GM12878 (cell line): ENCODE results near the gene MSH6. TPM values are rescaled to one million over a fixed set of nuclear protein-coding genes. Genes with fewer than 3 reads are reported as not detected.
"Not testable (repeated sequence)": the region's sequence is repeated elsewhere in the genome, so short reads cannot be mapped to it uniquely, and the experiment has no call there.

Experiments used
- ATAC-seq: fragments of 200-7000 bp; cut with Tn5 transposase; 3 replicates; pipeline ENCODE4 v1.9.1; 2020; ENCODE audit warnings: mild to moderate bottlenecking, moderate library complexity
- BruUV-seq: library from RNA; stranded (reverse); fragments of 400-500 nt; replicated peaks from 2 replicates; lab custom pipeline; 2021; lab: Mats Ljungman, UMichigan
- CTCF ChIA-PET: fragments of 300-600 bp; sonication (Branson Sonifier 250); formaldehyde crosslinking; extraction: SDS; loops from one replicate; lab custom pipeline; 2021; ENCODE audit warnings: inconsistent platforms; lab: Yijun Ruan, JAX
- POLR2A ChIA-PET: fragments of 350-600 bp; formaldehyde crosslinking; extraction: SDS; loops from one replicate; lab custom pipeline; 2021; ENCODE audit warnings: inconsistent platforms; lab: Charles Lee
- RAD21 ChIA-PET: fragments of 300-600 bp; sonication (Branson Sonifier 250); formaldehyde crosslinking; loops from one replicate; lab custom pipeline; 2023; ENCODE audit warnings: antibody characterized with exemption; ENCODE audit not compliant: unreplicated experiment; lab: Charles Lee
- SMC1A ChIA-PET: fragments of 300-600 bp; sonication (Branson Sonifier 250); formaldehyde crosslinking; loops from one replicate; lab custom pipeline; 2023; ENCODE audit not compliant: unreplicated experiment, uncharacterized antibody; lab: Charles Lee
- DNase-seq: peaks from one replicate; pipeline ENCODE4 v3.0.0-alpha.2; 2011; ENCODE audit warnings: low read depth, low spot score
- FAIRE-seq: peaks from 3 replicates; lab custom pipeline; 2011; peaks lifted over from hg19 to GRCh38; lab: Jason Lieb, UNC
- H2AFZ ChIP-seq: 2 replicates; pipeline ENCODE4 v1.6.0; 2011; ENCODE audit warnings: low read depth, low read length, control low read depth; ENCODE audit not compliant: control insufficient read depth
- H3K27ac ChIP-seq: 2 replicates; pipeline ENCODE4 v1.5.1; 2011; ENCODE audit warnings: control low read depth; ENCODE audit not compliant: control insufficient read depth, insufficient read depth
- H3K27me3 ChIP-seq, 2 experiments: replicated peaks in 1 of 2; 2 replicates each; pipeline versions ENCODE4 v1.6.0 to v1.6.1; 2011; ENCODE audit warnings: low read length in 1 of 2; ENCODE audit not compliant: control insufficient read depth in 2 of 2, insufficient read depth in 2 of 2
- H3K36me3 ChIP-seq, 2 experiments: 2 replicates each; pipeline ENCODE4 v1.5.1; 2011; ENCODE audit warnings: low read length in 1 of 2; ENCODE audit not compliant: control insufficient read depth in 2 of 2, insufficient read depth in 2 of 2
- H3K4me1 ChIP-seq: 2 replicates; pipeline ENCODE4 v1.6.1; 2011; ENCODE audit warnings: mild to moderate bottlenecking, low read length, moderate library complexity, mixed read lengths; ENCODE audit not compliant: control insufficient read depth, insufficient read depth
- H3K4me2 ChIP-seq: 2 replicates; pipeline ENCODE4 v1.6.0; 2011; ENCODE audit warnings: control low read depth; ENCODE audit not compliant: control insufficient read depth, insufficient read depth
- H3K4me3 ChIP-seq: fragments of 200-600 bp; sonication (generic); 2 replicates; pipeline ENCODE4 v1.5.1; 2016
- H3K79me2 ChIP-seq: 2 replicates; pipeline ENCODE4 v1.6.0; 2011; ENCODE audit warnings: low read length; ENCODE audit not compliant: control insufficient read depth, insufficient read depth
- H3K9ac ChIP-seq: 2 replicates; pipeline ENCODE4 v1.8.0; 2011; ENCODE audit warnings: low read length, control low read depth, mixed read lengths; ENCODE audit not compliant: control insufficient read depth, insufficient read depth
- H3K9me3 ChIP-seq: replicated peaks from 3 replicates; pipeline ENCODE4 v1.5.1; 2011; ENCODE audit warnings: mild to moderate bottlenecking, low read length; ENCODE audit not compliant: control insufficient read depth, insufficient read depth
- H4K20me1 ChIP-seq: 2 replicates; pipeline ENCODE4 v1.6.0; 2011; ENCODE audit not compliant: control insufficient read depth, insufficient read depth
- HDAC2 ChIP-seq: fragments of 200-600 bp; sonication (generic); IDR thresholded peaks from 2 replicates; pipeline ENCODE4 v1.6.1; 2017
- KAT2A ChIP-seq: conservative IDR thresholded peaks from 2 replicates; pipeline ENCODE4 v1.6.1; 2011; ENCODE audit warnings: low read depth, low read length; ENCODE audit not compliant: control insufficient read depth
- MYB ChIP-seq: fragments of 150-350 bp; IDR thresholded peaks from 2 replicates; pipeline ENCODE4 v1.6.1; 2014; ENCODE audit warnings: mild to moderate bottlenecking, low read depth, low read length, borderline replicate concordance
- NFYA ChIP-seq: IDR thresholded peaks from 2 replicates; pipeline ENCODE4 v1.6.1; 2011; ENCODE audit warnings: low read depth, mild to moderate bottlenecking, low read length, improper control_type of control experiment, borderline replicate concordance
- RAD21 ChIP-seq: IDR thresholded peaks from 2 replicates; pipeline ENCODE4 v1.6.1; 2011; ENCODE audit warnings: mild to moderate bottlenecking, low read depth, low read length, moderate library complexity; ENCODE audit not compliant: insufficient read depth
- SPI1 ChIP-seq: IDR thresholded peaks from 2 replicates; pipeline ENCODE4 v1.6.1; 2011; ENCODE audit warnings: low read depth, mild to moderate bottlenecking, low read length, moderate library complexity, borderline replicate concordance; ENCODE audit not compliant: insufficient read depth
- TCF3 ChIP-seq: IDR thresholded peaks from 2 replicates; pipeline ENCODE4 v1.6.1; 2012; ENCODE audit warnings: low read depth, mild to moderate bottlenecking, low read length, borderline replicate concordance; ENCODE audit not compliant: insufficient read depth
- WGBS: methylation state at CpG from one replicate; pipeline ENCODE4 v1.1.6; 2016; ENCODE audit warnings: low lambda C conversion rate; ENCODE audit not compliant: insufficient replicate concordance, insufficient coverage; ENCODE audit errors: missing lambda C conversion rate; 5-methylcytosine and 5-hydroxymethylcytosine counted together
- in situ Hi-C: fragments of 300-500 bp; cut with MboI; formaldehyde crosslinking; loops from 9 replicates; pipeline ENCODE4 v1.14.3; 2018; ENCODE audit warnings: mixed read lengths
- intact Hi-C: fragments of 100-400 bp; cut with micrococcal nuclease; formaldehyde crosslinking; loops from one replicate; pipeline ENCODE4 v1.14.2; 2022; ENCODE audit not compliant: unreplicated experiment
- polyA plus RNA-seq, 11 experiments: library from polyadenylated mRNA; depleted of rRNA in 4 of 11; unstranded in 6 of 11; stranded (reverse) in 5 of 11; fragments of >200 nt; fragmentation: Nextera tagmentation in 4 of 11; fragmentation: Illumina TruSeq in 1 of 11; extraction: Ambion mirVana in 4 of 11; extraction: Trizol in 1 of 11; gene quantifications; 1 replicate in 1 of 11; 2 replicates in 10 of 11; pipeline versions ENCODE4 v1.2.1 to v1.2.3, GENCODE V29; 2011 to 2016; ENCODE audit warnings: inconsistent platforms in 2 of 11, missing spikeins in 2 of 11, low read depth in 1 of 11
- total RNA-seq, 4 experiments: library from RNA; depleted of rRNA in 3 of 4; stranded (reverse); fragments of >200 nt in 3 of 4; fragmentation: Illumina TruSeq in 1 of 4; extraction: Trizol in 1 of 4; gene quantifications; 2 replicates each; pipeline versions ENCODE4 v1.2.1 to v1.2.3, GENCODE V29; 2013 to 2021
- TF ChIP-seq, protein P1 (sequence below): fragments of 450-650 bp; IDR thresholded peaks from 2 replicates; pipeline ENCODE4 v1.6.1; 2018; ENCODE audit warnings: mild to moderate bottlenecking, low read depth, moderate library complexity; ENCODE audit not compliant: partially characterized antibody
- TF ChIP-seq, protein P2 (sequence below): fragments of 450-650 bp; IDR thresholded peaks from 2 replicates; pipeline ENCODE4 v1.6.1; 2017; ENCODE audit warnings: antibody characterized with exemption, mild to moderate bottlenecking, moderate library complexity

Gene MSH6
- total and polyA plus RNA-seq, 10 of the 15 experiments (the other 5 are each of a cell fraction or from before 2014, with no cell fraction given): 12.4 to 108 (median 67.4) TPM

DNA sequence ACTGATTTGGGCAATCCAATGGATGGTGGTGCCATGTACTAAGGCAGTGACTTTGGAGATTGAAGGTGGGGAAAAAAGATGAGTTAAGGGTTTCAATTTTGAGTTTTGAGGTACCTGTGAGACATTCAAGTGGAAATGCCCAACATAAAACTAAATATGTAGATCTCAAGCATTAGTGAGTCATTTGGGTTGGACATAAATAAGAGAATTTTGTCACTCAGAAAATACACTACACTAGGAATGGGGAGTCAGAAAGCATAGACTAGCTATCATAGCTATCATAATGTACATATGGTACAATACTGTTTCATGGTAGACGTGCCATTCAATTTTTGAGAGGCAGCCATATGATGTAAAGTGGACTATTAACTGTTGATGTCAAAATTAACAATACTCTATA is 67.3 kb downstream of the MSH6 start:
- SMC1A ChIA-PET: interaction anchor here (1.0 to 1.2 kb wide), 2 partner anchors 10 to 17 kb away, joined by 3 to 4 read pairs; no protein-coding TSS in a partner anchor
- Histone ChIP-seq H3K27me3 (no peaks in the 10 kb centered on the region), H3K9ac (no peak overlapping the region), H2AFZ (no peak overlapping the region), H3K4me2 (no peak overlapping the region), H3K79me2 (peaks cover 66% of the 10 kb centered on the region), H3K9me3 (no peaks in the 10 kb centered on the region; the same call in 2 of the 3 replicates), H3K4me3 (no peak overlapping the region), H4K20me1 (no peaks in the 10 kb centered on the region), H3K27ac (no peak overlapping the region), H3K36me3 (peaks cover 0 to 4% of the 10 kb centered on the region in 2 experiments; a peak in 2 of 4 replicates), H3K4me1 (no peaks in the 10 kb centered on the region; the same call in 1 of the 2 replicates)
- DNase-seq (no peak), FAIRE-seq (peak; percentile 72), ATAC-seq (no peak)
- RAD21 ChIA-PET: interaction anchor here (0.5 to 1.1 kb wide), 3 partner anchors 13 to 273 kb away, joined by 3 to 4 read pairs (median 3); no protein-coding TSS in a partner anchor
- POLR2A ChIA-PET: interaction anchor here (0.6 to 1.2 kb wide), 2 partner anchors 13 to 27 kb away, joined by 3 read pairs; no protein-coding TSS in a partner anchor
- CTCF ChIA-PET: interaction anchor here (0.8 to 2.0 kb wide), 4 partner anchors 8 to 257 kb away, joined by 3 to 11 read pairs (median 3); no protein-coding TSS in a partner anchor
- no TSS peak for BruUV-seq
- 100% methylated on average over 1 of the region's 1 CpG for WGBS
- no peak for TF ChIP-seq KAT2A
- TF ChIP-seq, protein P1, sequence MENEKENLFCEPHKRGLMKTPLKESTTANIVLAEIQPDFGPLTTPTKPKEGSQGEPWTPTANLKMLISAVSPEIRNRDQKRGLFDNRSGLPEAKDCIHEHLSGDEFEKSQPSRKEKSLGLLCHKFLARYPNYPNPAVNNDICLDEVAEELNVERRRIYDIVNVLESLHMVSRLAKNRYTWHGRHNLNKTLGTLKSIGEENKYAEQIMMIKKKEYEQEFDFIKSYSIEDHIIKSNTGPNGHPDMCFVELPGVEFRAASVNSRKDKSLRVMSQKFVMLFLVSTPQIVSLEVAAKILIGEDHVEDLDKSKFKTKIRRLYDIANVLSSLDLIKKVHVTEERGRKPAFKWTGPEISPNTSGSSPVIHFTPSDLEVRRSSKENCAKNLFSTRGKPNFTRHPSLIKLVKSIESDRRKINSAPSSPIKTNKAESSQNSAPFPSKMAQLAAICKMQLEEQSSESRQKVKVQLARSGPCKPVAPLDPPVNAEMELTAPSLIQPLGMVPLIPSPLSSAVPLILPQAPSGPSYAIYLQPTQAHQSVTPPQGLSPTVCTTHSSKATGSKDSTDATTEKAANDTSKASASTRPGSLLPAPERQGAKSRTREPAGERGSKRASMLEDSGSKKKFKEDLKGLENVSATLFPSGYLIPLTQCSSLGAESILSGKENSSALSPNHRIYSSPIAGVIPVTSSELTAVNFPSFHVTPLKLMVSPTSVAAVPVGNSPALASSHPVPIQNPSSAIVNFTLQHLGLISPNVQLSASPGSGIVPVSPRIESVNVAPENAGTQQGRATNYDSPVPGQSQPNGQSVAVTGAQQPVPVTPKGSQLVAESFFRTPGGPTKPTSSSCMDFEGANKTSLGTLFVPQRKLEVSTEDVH: no peak
- no peak for TF ChIP-seq MYB
- TF ChIP-seq TCF3: no peak
- no peak for TF ChIP-seq RAD21
- TF ChIP-seq SPI1: no peak
- TF ChIP-seq, protein P2, sequence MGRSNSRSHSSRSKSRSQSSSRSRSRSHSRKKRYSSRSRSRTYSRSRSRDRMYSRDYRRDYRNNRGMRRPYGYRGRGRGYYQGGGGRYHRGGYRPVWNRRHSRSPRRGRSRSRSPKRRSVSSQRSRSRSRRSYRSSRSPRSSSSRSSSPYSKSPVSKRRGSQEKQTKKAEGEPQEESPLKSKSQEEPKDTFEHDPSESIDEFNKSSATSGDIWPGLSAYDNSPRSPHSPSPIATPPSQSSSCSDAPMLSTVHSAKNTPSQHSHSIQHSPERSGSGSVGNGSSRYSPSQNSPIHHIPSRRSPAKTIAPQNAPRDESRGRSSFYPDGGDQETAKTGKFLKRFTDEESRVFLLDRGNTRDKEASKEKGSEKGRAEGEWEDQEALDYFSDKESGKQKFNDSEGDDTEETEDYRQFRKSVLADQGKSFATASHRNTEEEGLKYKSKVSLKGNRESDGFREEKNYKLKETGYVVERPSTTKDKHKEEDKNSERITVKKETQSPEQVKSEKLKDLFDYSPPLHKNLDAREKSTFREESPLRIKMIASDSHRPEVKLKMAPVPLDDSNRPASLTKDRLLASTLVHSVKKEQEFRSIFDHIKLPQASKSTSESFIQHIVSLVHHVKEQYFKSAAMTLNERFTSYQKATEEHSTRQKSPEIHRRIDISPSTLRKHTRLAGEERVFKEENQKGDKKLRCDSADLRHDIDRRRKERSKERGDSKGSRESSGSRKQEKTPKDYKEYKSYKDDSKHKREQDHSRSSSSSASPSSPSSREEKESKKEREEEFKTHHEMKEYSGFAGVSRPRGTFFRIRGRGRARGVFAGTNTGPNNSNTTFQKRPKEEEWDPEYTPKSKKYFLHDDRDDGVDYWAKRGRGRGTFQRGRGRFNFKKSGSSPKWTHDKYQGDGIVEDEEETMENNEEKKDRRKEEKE: no peak
- no peak for TF ChIP-seq NFYA
- TF ChIP-seq HDAC2: no peak
- intact Hi-C loops: no loop called here
- in situ Hi-C loops: no loop called here

DNA sequence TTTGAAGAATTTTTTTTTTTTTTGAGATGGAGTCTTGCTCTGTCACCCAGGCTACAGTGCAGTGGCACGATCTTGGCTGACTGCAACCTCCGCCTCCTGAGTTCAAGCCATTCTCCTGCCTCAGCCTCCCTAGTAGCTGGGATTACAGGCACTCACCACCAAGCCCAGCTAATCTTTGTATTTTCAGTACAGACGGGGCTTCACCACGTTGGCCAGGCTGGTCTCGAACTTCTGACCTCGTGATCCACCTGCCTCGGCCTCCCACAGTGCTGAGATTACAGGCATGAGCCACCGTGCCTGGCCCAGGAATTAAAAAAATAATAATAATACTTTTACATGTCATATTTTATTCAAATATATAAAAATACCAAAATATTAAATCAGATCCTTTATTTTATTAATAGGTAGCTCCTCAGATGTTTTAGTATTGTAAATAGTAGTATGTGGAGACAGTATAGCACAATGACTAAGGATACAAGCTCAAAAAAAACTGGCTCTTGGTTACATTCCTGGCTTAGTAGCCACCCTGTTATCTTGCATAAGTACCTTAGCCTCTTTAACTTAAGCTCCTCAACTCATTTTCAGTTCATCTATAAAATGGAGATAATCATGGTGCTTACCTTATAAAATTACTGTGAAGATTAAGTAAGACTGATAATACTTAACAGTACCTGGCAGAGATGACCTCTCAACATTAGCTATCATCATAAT is 70.3 kb downstream of the MSH6 start:
- H3K9ac ChIP-seq, H3K4me3 ChIP-seq, H3K27ac ChIP-seq, H3K27me3 ChIP-seq, intact Hi-C loops, BruUV-seq, H3K36me3 ChIP-seq, H2AFZ ChIP-seq, H3K4me1 ChIP-seq, H3K9me3 ChIP-seq, H4K20me1 ChIP-seq, FAIRE-seq, H3K4me2 ChIP-seq, DNase-seq, ATAC-seq, in situ Hi-C loops: not testable (repeated sequence)
- ChIA-PET SMC1A (interaction anchor here (0.8 to 1.7 kb wide), 7 partner anchors 8 to 472 kb away, joined by 3 to 6 read pairs (median 3); partner anchors contain the start of gene FBXO11), RAD21 (interaction anchor here (1.0 to 1.6 kb wide), 2 partner anchors 11 to 54 kb away, joined by 3 to 5 read pairs; partner anchors contain the start of gene FBXO11), CTCF (interaction anchor here (1.0 kb wide), 1 partner anchor 254 kb away, joined by 3 read pairs; no protein-coding TSS in a partner anchor), POLR2A (interaction anchor here (0.8 kb wide), 1 partner anchor 36 kb away, joined by 3 read pairs; no protein-coding TSS in a partner anchor)
- WGBS: over 99% methylated on average over 8 of the region's 8 CpGs
- peaks cover 78% of the 10 kb centered on the region for H3K79me2 ChIP-seq
